ENCODE results near the gene SMARCA5.

SMARCA5 gene

GRCh38 chr4:143538979-143539669 is 25.6 kb downstream of the SMARCA5 start:
- no peak for DNase-seq

- DNase-seq = no peak
Observed at GRCh38 chr4:143539670-143540023, 26.1 kb downstream of the SMARCA5 start.

GRCh38 chr4:143549928-143550327 is 36.4 kb downstream of the SMARCA5 start:
- DNase-seq = no peak

GRCh38 chr4:143554728-143555597 is 41.5 kb downstream of the SMARCA5 start:
- no peak for DNase-seq

GRCh38 chr4:143555676-143556075 is 42.2 kb downstream of the SMARCA5 start:
- no peak for DNase-seq

GRCh38 chr4:143558286-143558685 is 44.8 kb downstream of the SMARCA5 start:
- no peak for DNase-seq

GRCh38 chr4:143558823-143559756 is 45.6 kb downstream of the SMARCA5 start:
- DNase-seq = peak; percentile 76

GRCh38 chr4:143559757-143560147 is 46.2 kb downstream of the SMARCA5 start:
- no peak for DNase-seq

- no peak for DNase-seq
Observed at GRCh38 chr4:143564472-143564871, 51.0 kb downstream of the SMARCA5 start.

- no peak for DNase-seq
Observed at GRCh38 chr4:143575331-143575730, 61.8 kb downstream of the SMARCA5 start.

- DNase-seq = peak; percentile 30
Observed at GRCh38 chr4:143581331-143581946, 67.9 kb downstream of the SMARCA5 start.

- no peak for DNase-seq
Observed at GRCh38 chr4:143585548-143585947, 72.0 kb downstream of the SMARCA5 start.

- DNase-seq = no peak
Observed at GRCh38 chr4:143586080-143586479, 72.6 kb downstream of the SMARCA5 start.

- no peak for DNase-seq
Observed at GRCh38 chr4:143587703-143588102, 74.2 kb downstream of the SMARCA5 start.

GRCh38 chr4:143597276-143597675 is 83.8 kb downstream of the SMARCA5 start:
- no peak for DNase-seq

GRCh38 chr4:143598816-143599215 is 85.3 kb downstream of the SMARCA5 start:
- DNase-seq = no peak

GRCh38 chr4:143599827-143600226 is 86.3 kb downstream of the SMARCA5 start:
- DNase-seq = no peak

- DNase-seq = no peak
Observed at GRCh38 chr4:143606480-143606879, 93.0 kb downstream of the SMARCA5 start.
